ENCODE measurements around the gene ABLIM2. TPM values are rescaled to one million over a fixed set of nuclear protein-coding genes. Genes with fewer than 3 reads are reported as not detected.

The ABLIM2 gene
- total RNA-seq, 1 donor from 2014 or later: 7.5 TPM

DNA sequence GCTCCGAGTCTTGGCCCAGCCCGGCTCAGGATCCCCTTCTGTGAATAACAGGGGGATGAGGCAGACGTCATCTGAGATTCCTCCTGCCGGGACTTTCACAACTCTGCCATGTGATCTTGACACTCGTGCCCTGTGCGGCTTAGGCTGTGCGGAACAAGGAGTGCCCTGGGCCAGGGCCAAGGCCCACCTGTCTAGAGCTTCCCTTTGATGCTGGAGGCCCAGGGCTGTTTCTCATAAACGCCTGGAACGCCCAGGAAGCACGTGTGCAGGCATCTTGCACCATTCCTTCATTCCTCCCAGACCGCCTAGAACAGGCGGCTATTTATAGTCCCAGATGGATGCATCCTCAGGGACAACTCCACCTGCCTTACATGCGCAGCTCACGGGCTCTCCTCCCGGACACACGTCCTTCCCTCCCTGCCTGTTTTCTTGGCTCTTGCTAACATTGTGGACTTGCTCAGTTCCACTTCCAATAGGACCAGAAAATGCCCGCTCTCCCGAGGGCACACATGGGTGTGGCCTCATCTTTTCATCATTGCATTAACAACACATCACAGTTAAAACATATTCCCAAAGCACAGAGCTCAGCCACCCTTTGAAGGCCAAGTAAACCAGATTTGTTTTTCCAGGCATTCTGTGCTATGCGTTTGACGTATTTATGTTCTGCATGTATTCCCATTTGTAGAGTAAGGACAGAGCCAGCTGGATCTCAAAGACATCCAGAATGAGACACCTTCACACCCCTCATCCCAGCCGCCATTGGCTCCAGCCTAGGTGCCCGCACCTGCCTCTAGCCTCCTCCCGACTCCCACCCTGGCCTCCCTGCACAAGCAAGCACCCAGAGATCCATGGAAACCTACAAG, 57.2 kb downstream of the ABLIM2 start:
- TF ChIP-seq, protein P1, sequence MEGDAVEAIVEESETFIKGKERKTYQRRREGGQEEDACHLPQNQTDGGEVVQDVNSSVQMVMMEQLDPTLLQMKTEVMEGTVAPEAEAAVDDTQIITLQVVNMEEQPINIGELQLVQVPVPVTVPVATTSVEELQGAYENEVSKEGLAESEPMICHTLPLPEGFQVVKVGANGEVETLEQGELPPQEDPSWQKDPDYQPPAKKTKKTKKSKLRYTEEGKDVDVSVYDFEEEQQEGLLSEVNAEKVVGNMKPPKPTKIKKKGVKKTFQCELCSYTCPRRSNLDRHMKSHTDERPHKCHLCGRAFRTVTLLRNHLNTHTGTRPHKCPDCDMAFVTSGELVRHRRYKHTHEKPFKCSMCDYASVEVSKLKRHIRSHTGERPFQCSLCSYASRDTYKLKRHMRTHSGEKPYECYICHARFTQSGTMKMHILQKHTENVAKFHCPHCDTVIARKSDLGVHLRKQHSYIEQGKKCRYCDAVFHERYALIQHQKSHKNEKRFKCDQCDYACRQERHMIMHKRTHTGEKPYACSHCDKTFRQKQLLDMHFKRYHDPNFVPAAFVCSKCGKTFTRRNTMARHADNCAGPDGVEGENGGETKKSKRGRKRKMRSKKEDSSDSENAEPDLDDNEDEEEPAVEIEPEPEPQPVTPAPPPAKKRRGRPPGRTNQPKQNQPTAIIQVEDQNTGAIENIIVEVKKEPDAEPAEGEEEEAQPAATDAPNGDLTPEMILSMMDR (IDR thresholded peaks at IDR 0.05; ENCODE audit: partially characterized antibody, unreplicated experiment): no peak
- peaks cover 11% of the 10 kb centered on the region for H3K4me1 Mint-ChIP-seq (ENCODE audit: low read depth, unreplicated experiment)
- H3K9me3 Mint-ChIP-seq (ENCODE audit: unreplicated experiment): peaks cover 6% of the 10 kb centered on the region
- H3K4me3 Mint-ChIP-seq (ENCODE audit: unreplicated experiment): no peak overlapping the region
- no peak overlapping the region for H3K27ac Mint-ChIP-seq (ENCODE audit: unreplicated experiment)
- DNase-seq: no peak
- H3K27me3 Mint-ChIP-seq (ENCODE audit: unreplicated experiment): peaks cover 10% of the 10 kb centered on the region
- H3K36me3 Mint-ChIP-seq (ENCODE audit: unreplicated experiment): no peaks in the 10 kb centered on the region

DNA sequence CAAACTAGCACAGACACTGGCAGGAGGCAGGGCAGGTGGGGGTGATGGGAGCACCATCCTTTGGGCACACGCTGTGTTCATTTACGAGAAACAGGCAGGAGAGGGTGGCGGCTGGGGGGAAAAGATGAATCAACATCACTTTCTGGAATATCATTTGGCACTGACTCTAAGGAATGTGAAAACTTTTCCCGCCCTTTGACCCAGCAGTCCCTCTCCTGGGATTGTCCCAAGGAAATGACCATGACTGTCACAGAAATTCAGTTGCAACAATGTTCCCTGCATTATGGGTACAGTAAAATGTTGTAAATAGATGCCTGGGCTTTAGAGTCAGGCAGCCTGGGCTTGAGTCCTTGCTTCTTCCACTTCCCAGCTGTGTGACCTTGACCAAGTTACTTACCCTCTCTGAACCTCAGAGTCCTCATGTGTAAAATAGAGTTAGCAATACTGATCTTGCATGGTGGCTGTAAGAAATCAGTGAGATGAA, 58.6 kb downstream of the ABLIM2 start:
- Mint-ChIP-seq H3K27ac (ENCODE audit: unreplicated experiment) (no peak overlapping the region), H3K4me3 (ENCODE audit: unreplicated experiment) (no peak overlapping the region), H3K9me3 (ENCODE audit: unreplicated experiment) (peaks cover 8% of the 10 kb centered on the region), H3K36me3 (ENCODE audit: unreplicated experiment) (peaks cover 9% of the 10 kb centered on the region), H3K27me3 (ENCODE audit: unreplicated experiment) (peaks cover 11% of the 10 kb centered on the region), H3K4me1 (ENCODE audit: low read depth, unreplicated experiment) (peaks cover 7% of the 10 kb centered on the region)
- DNase-seq: no peak
- TF ChIP-seq, protein P1 (IDR thresholded peaks at IDR 0.05; ENCODE audit: partially characterized antibody, unreplicated experiment): no peak

DNA sequence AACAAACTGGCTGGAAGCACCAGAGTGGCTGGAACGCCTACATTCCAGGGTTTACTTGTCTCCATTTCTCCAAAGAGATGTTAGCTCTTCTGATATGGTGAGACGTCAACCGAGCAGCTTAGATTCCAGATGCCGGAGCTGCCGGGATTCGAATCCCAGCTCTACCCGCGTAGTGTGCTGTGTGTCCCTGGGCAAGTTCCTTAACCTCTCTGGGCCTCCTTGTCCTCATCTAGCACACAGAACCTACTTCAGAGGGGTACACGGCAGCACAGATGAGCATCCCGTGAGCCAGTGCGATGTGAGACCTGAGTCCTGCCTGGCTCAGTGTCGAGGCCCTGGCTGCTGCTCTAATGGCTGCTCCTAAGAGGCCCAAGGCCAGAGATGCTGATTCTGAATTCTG, 60.1 kb downstream of the ABLIM2 start:
- peaks cover 7% of the 10 kb centered on the region for H3K27me3 Mint-ChIP-seq (ENCODE audit: unreplicated experiment)
- peaks cover 7% of the 10 kb centered on the region for H3K4me1 Mint-ChIP-seq (ENCODE audit: low read depth, unreplicated experiment)
- DNase-seq: no peak
- H3K36me3 Mint-ChIP-seq (ENCODE audit: unreplicated experiment): peaks cover 17% of the 10 kb centered on the region
- peaks cover 14% of the 10 kb centered on the region for H3K9me3 Mint-ChIP-seq (ENCODE audit: unreplicated experiment)
- TF ChIP-seq, protein P1 (IDR thresholded peaks at IDR 0.05; ENCODE audit: partially characterized antibody, unreplicated experiment): no peak
- no peak overlapping the region for H3K4me3 Mint-ChIP-seq (ENCODE audit: unreplicated experiment)
- H3K27ac Mint-ChIP-seq (ENCODE audit: unreplicated experiment): no peak overlapping the region

DNA sequence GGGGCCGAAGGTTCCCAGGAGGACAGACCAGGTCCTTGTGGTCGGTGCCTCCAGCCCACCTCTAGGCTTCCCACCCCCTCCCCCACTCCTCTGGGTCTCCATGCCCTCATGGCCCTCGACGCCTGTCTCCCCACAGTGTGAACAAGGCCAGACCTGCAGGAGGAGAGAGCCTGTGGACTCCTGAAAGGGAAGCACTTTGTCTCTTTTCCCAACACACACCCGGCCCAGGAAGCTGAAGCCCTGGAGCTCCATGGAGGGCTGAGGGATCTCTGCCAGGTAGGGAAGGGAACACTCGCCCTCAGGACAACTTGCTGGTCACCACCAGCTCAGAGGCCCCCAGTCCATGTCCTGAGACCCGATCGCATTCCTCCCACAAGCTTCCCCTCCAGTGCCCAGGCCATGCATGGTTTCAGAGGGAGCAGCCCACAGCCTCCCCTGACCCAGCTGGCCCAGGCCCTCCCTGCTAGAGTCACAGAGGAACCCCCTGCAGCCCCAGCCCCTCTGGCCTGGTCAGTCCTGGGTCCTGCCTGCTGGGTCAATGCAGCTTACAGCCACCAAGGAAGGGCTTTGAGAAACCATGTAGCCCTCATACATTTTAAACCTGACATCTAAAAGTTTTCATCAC, 60.8 kb downstream of the ABLIM2 start:
- Mint-ChIP-seq H3K4me1 (ENCODE audit: low read depth, unreplicated experiment) (peaks cover 7% of the 10 kb centered on the region), H3K9me3 (ENCODE audit: unreplicated experiment) (peaks cover 18% of the 10 kb centered on the region), H3K36me3 (ENCODE audit: unreplicated experiment) (peaks cover 22% of the 10 kb centered on the region), H3K27me3 (ENCODE audit: unreplicated experiment) (peaks cover 7% of the 10 kb centered on the region), H3K4me3 (ENCODE audit: unreplicated experiment) (no peak overlapping the region), H3K27ac (ENCODE audit: unreplicated experiment) (no peak overlapping the region)
- DNase-seq: no peak
- TF ChIP-seq, protein P1 (IDR thresholded peaks at IDR 0.05; ENCODE audit: partially characterized antibody, unreplicated experiment): no peak

DNA sequence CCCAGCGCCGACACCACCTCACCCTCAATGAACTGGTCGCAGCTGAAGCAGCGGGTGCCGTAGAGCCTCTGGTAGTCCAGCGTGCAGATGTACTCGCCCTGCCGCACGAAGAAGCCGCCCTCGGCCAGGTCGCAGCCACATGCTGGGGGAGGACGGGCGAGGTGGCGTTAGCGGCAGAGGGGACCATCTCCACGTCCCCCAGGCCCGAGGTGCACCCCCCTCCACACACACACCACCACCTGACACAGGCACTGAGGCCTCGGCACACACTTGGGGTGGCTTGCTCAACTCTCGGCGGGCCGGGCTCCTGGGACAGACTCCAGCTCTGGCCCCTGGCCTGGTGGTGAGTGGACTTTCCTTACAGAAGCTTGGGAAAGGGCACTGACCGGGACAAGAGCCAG, 61.5 kb downstream of the ABLIM2 start:
- no peak for DNase-seq
- Mint-ChIP-seq H3K36me3 (ENCODE audit: unreplicated experiment) (peaks cover 22% of the 10 kb centered on the region), H3K27me3 (ENCODE audit: unreplicated experiment) (peaks cover 7% of the 10 kb centered on the region), H3K27ac (ENCODE audit: unreplicated experiment) (no peak overlapping the region), H3K4me3 (ENCODE audit: unreplicated experiment) (no peak overlapping the region), H3K9me3 (ENCODE audit: unreplicated experiment) (peaks cover 17% of the 10 kb centered on the region), H3K4me1 (ENCODE audit: low read depth, unreplicated experiment) (peaks cover 7% of the 10 kb centered on the region)
- TF ChIP-seq, protein P1 (IDR thresholded peaks at IDR 0.05; ENCODE audit: partially characterized antibody, unreplicated experiment): no peak
